H1 (cell line): ENCODE measurements around the gene TMEM253. TPM values are rescaled to one million over a fixed set of nuclear protein-coding genes. Genes with fewer than 3 reads are reported as not detected.

Source experiments
- CTCF ChIA-PET: fragments of 300-600 bp; sonication (Branson Sonifier 250); formaldehyde crosslinking; loops from one replicate; lab custom pipeline; 2021; ENCODE audit not compliant: partially characterized antibody; lab: Charles Lee
- POLR2A ChIA-PET: fragments of 300-600 bp; sonication (Branson Sonifier 250); formaldehyde crosslinking; loops from one replicate; lab custom pipeline; 2021; ENCODE audit warnings: inconsistent platforms; ENCODE audit not compliant: partially characterized antibody; lab: Charles Lee
- DNase-seq, 2 experiments: peaks; one replicate each; pipeline versions ENCODE4 v3.0.0 to v3.0.0-alpha.2; 2010 to 2022; ENCODE audit warnings: low spot score in 2 of 2, low read depth in 1 of 2, mixed read lengths in 1 of 2
- FAIRE-seq: peaks from 2 replicates; lab custom pipeline; 2011; peaks lifted over from hg19 to GRCh38; lab: Jason Lieb, UNC
- H2AFZ ChIP-seq: 2 replicates; pipeline ENCODE4 v1.8.1; 2012; ENCODE audit warnings: low read length, inconsistent platforms
- H2AK5ac ChIP-seq: 2 replicates; pipeline ENCODE4 v1.6.1; 2013; ENCODE audit warnings: low read depth, low read length
- H2BK120ac ChIP-seq: replicated peaks from 2 replicates; pipeline ENCODE3; 2013; ENCODE audit warnings: low read depth, low read length, inconsistent platforms
- H2BK12ac ChIP-seq: 2 replicates; pipeline ENCODE4 v1.6.1; 2013; ENCODE audit warnings: low read depth, low read length
- H2BK15ac ChIP-seq: 2 replicates; pipeline ENCODE4 v1.6.1; 2013; ENCODE audit warnings: low read length
- H2BK20ac ChIP-seq: 2 replicates; pipeline ENCODE4 v1.6.1; 2013; ENCODE audit warnings: low read length
- H2BK5ac ChIP-seq: 2 replicates; pipeline ENCODE4 v1.6.1; 2013; ENCODE audit warnings: low read depth, low read length
- H3K14ac ChIP-seq: 2 replicates; pipeline ENCODE4 v1.6.1; 2013; ENCODE audit warnings: inconsistent platforms; ENCODE audit not compliant: insufficient read length
- H3K18ac ChIP-seq: 2 replicates; pipeline ENCODE4 v1.6.1; 2013; ENCODE audit warnings: low read length; ENCODE audit errors: extremely low read depth
- H3K23ac ChIP-seq: 2 replicates; pipeline ENCODE4 v1.6.1; 2013; ENCODE audit warnings: inconsistent platforms; ENCODE audit not compliant: insufficient read length
- H3K23me2 ChIP-seq: 2 replicates; pipeline ENCODE4 v1.6.1; 2013; ENCODE audit warnings: low read depth, low read length
- H3K27ac ChIP-seq: 2 replicates; pipeline ENCODE4 v1.6.1; 2011; ENCODE audit warnings: low read depth, low read length, inconsistent platforms
- H3K27me3 ChIP-seq, 4 experiments: replicated peaks in 1 of 4; 1 replicate in 1 of 4; 2 replicates in 3 of 4; pipeline versions ENCODE4 v1.6.1 to v1.8.1; 2011 to 2013; ENCODE audit warnings: low read length in 3 of 4, mild to moderate bottlenecking in 3 of 4, inconsistent platforms in 2 of 4, mixed read lengths in 2 of 4, moderate library complexity in 1 of 4; ENCODE audit not compliant: control insufficient read depth in 3 of 4, insufficient read depth in 3 of 4; ENCODE audit errors: extremely low read depth in 1 of 4
- H3K36me3 ChIP-seq, 4 experiments: 2 replicates each; pipeline versions ENCODE4 v1.6.1 to v1.8.1; 2011 to 2013; ENCODE audit warnings: mild to moderate bottlenecking in 4 of 4, low read length in 3 of 4, moderate library complexity in 2 of 4, control low read depth in 1 of 4, inconsistent platforms in 1 of 4; ENCODE audit not compliant: insufficient read depth in 4 of 4, control insufficient read depth in 2 of 4
- H3K4ac ChIP-seq: replicated peaks from 2 replicates; pipeline ENCODE3; 2013; ENCODE audit warnings: low read length, low read depth, mixed read lengths, inconsistent platforms; ENCODE audit not compliant: insufficient read length
- H3K4me1 ChIP-seq, 4 experiments: replicated peaks in 1 of 4; 1 replicate in 1 of 4; 2 replicates in 3 of 4; pipeline versions ENCODE4 v1.6.1 to v1.8.1; 2011 to 2013; ENCODE audit warnings: low read length in 3 of 4, inconsistent platforms in 2 of 4, mixed read lengths in 1 of 4; ENCODE audit not compliant: insufficient read depth in 4 of 4, control insufficient read depth in 3 of 4
- H3K4me2 ChIP-seq, 2 experiments: 2 replicates each; pipeline versions ENCODE4 v1.6.1 to v1.8.1; 2011 to 2013; ENCODE audit warnings: low read depth in 2 of 2, low read length in 2 of 2, control low read depth in 1 of 2, inconsistent platforms in 1 of 2, mild to moderate bottlenecking in 1 of 2; ENCODE audit not compliant: insufficient read depth in 1 of 2
- H3K4me3 ChIP-seq, 4 experiments: fragments of 200-600, 300-600 bp in 1 of 4; sonication (generic), shearing (Covaris generic), sonication (Bioruptor Twin) in 1 of 4; 2 replicates each; pipeline versions ENCODE4 v1.5.1 to v1.8.1; 2011 to 2016; ENCODE audit warnings: low read length in 4 of 4, low read depth in 3 of 4, control low read depth in 2 of 4, inconsistent platforms in 2 of 4, mild to moderate bottlenecking in 2 of 4, mixed read lengths in 1 of 4, moderate library complexity in 1 of 4; ENCODE audit not compliant: insufficient read depth in 2 of 4; ENCODE audit errors: extremely low read depth in 1 of 4
- H3K56ac ChIP-seq: replicated peaks from 2 replicates; pipeline ENCODE3; 2013; ENCODE audit warnings: low read depth, mild to moderate bottlenecking, mixed read lengths, low read length, inconsistent platforms; ENCODE audit not compliant: insufficient read length
- H3K79me1 ChIP-seq: 2 replicates; pipeline ENCODE4 v1.6.1; 2013; ENCODE audit warnings: low read depth, low read length, control low read depth
- H3K79me2 ChIP-seq, 2 experiments: 2 replicates each; pipeline versions ENCODE4 v1.6.1 to v1.8.1; 2012 to 2013; ENCODE audit warnings: low read length in 2 of 2, mild to moderate bottlenecking in 2 of 2, inconsistent platforms in 1 of 2; ENCODE audit not compliant: insufficient read depth in 2 of 2, control insufficient read depth in 1 of 2
- H3K9ac ChIP-seq, 4 experiments: replicated peaks in 1 of 4; 1 replicate in 1 of 4; 2 replicates in 3 of 4; pipeline versions ENCODE4 v1.6.1 to v1.8.1; 2011 to 2013; ENCODE audit warnings: low read depth in 3 of 4, low read length in 3 of 4, control low read depth in 2 of 4, mild to moderate bottlenecking in 2 of 4, moderate library complexity in 2 of 4, inconsistent platforms in 1 of 4; ENCODE audit errors: extremely low read depth in 1 of 4
- H3K9me3 ChIP-seq, 2 experiments: 2 replicates each; pipeline versions ENCODE4 v1.6.1 to v1.8.1; 2012 to 2013; ENCODE audit warnings: mild to moderate bottlenecking in 2 of 2, moderate library complexity in 2 of 2, control low read depth in 1 of 2, inconsistent platforms in 1 of 2, low read depth in 1 of 2, low read length in 1 of 2, mixed read lengths in 1 of 2; ENCODE audit not compliant: insufficient read depth in 2 of 2
- H4K20me1 ChIP-seq, 2 experiments: replicated peaks in 1 of 2; 2 replicates each; pipeline versions ENCODE3 to v1.8.1; 2011 to 2013; ENCODE audit warnings: inconsistent platforms in 2 of 2, low read length in 2 of 2, mild to moderate bottlenecking in 1 of 2; ENCODE audit not compliant: insufficient read depth in 2 of 2, control insufficient read depth in 1 of 2
- H4K5ac ChIP-seq: 2 replicates; pipeline ENCODE4 v1.6.1; 2013; ENCODE audit warnings: low read length, low read depth, mixed read lengths, inconsistent platforms; ENCODE audit not compliant: insufficient read length
- H4K8ac ChIP-seq: 2 replicates; pipeline ENCODE4 v1.8.0; 2013; ENCODE audit warnings: mild to moderate bottlenecking, moderate library complexity, low read length, inconsistent platforms; ENCODE audit not compliant: insufficient read depth; ENCODE audit errors: extremely low read depth
- H4K91ac ChIP-seq: replicated peaks from 2 replicates; pipeline ENCODE3; 2013; ENCODE audit warnings: low read length, mixed read lengths, inconsistent platforms; ENCODE audit not compliant: insufficient read length
- ASH2L ChIP-seq: fragments of 200-600, 300-600 bp; sonication (generic); IDR thresholded peaks from one replicate; pipeline ENCODE4 v1.7.1; 2017; ENCODE audit warnings: low read length
- CHD2 ChIP-seq: IDR thresholded peaks from 2 replicates; pipeline ENCODE4 v1.6.1; 2012; ENCODE audit warnings: low read length, improper control_type of control experiment
- EGR1 ChIP-seq: IDR thresholded peaks from 2 replicates; pipeline ENCODE4 v1.6.1; 2011; ENCODE audit warnings: low read depth, low read length, borderline replicate concordance
- GABPA ChIP-seq: IDR thresholded peaks from 2 replicates; pipeline ENCODE4 v1.6.1; 2011; ENCODE audit warnings: mild to moderate bottlenecking, low read length, moderate library complexity, borderline replicate concordance; ENCODE audit not compliant: insufficient read depth
- GTF2F1 ChIP-seq: IDR thresholded peaks from 2 replicates; pipeline ENCODE4 v1.6.1; 2012; ENCODE audit warnings: low read depth, low read length, improper control_type of control experiment, borderline replicate concordance
- JUND ChIP-seq: IDR thresholded peaks from 2 replicates; pipeline ENCODE4 v1.6.1; 2011; ENCODE audit warnings: mild to moderate bottlenecking, improper control_type of control experiment, low read length
- KDM5A ChIP-seq: fragments of 200-600 bp; IDR thresholded peaks from 2 replicates; pipeline ENCODE4 v1.7.1; 2012; ENCODE audit warnings: mild to moderate bottlenecking, low read length, inconsistent platforms, mixed read lengths
- NRF1 ChIP-seq: IDR thresholded peaks from 2 replicates; pipeline ENCODE4 v1.6.1; 2011; ENCODE audit warnings: mild to moderate bottlenecking, low read depth, low read length, improper control_type of control experiment
- SAP30 ChIP-seq: fragments of 300-600 bp; sonication (generic); IDR thresholded peaks from 2 replicates; pipeline ENCODE4 v1.7.1; 2012; ENCODE audit warnings: low read length, moderate library complexity, mild to moderate bottlenecking, inconsistent platforms; ENCODE audit not compliant: insufficient read depth, insufficient replicate concordance
- SIN3A ChIP-seq, 2 experiments: IDR thresholded peaks in 1 of 2; conservative IDR thresholded peaks in 1 of 2; 2 replicates each; pipeline ENCODE4 v1.6.1; 2011 to 2012; ENCODE audit warnings: low read length in 2 of 2, improper control_type of control experiment in 1 of 2, low read depth in 1 of 2, mild to moderate bottlenecking in 1 of 2
- SRF ChIP-seq: IDR thresholded peaks from 2 replicates; pipeline ENCODE4 v1.6.1; 2011; ENCODE audit warnings: mild to moderate bottlenecking, low read depth, low read length, moderate library complexity
- TBP ChIP-seq: IDR thresholded peaks from 2 replicates; pipeline ENCODE4 v1.6.1; 2011; ENCODE audit warnings: low read depth, low read length, improper control_type of control experiment
- YY1 ChIP-seq: IDR thresholded peaks from 2 replicates; pipeline ENCODE4 v1.6.1; 2011; ENCODE audit warnings: low read depth, mild to moderate bottlenecking, low read length
- WGBS, 2 experiments: shearing (Covaris generic) in 1 of 2; methylation state at CpG; one replicate each; pipeline versions ENCODE4 v1.1.6 to v1.1.7; 2013 to 2015; ENCODE audit warnings: low lambda C conversion rate in 2 of 2, mixed read lengths in 2 of 2, inconsistent platforms in 1 of 2, low coverage in 1 of 2, missing lambda C conversion rate in 1 of 2; ENCODE audit not compliant: insufficient replicate concordance in 2 of 2, insufficient coverage in 1 of 2, insufficient read length in 1 of 2; ENCODE audit errors: extremely low coverage in 1 of 2, missing lambda C conversion rate in 1 of 2; 5-methylcytosine and 5-hydroxymethylcytosine counted together
- polyA plus RNA-seq, 7 experiments: library from polyadenylated mRNA; depleted of rRNA in 3 of 7; stranded (reverse) in 5 of 7; unstranded in 2 of 7; fragments of >200 nt in 5 of 7; fragments of 200-250 nt in 2 of 7; gene quantifications; 1 replicate in 5 of 7; 2 replicates in 1 of 7; 4 replicates in 1 of 7; pipeline versions ENCODE4 v1.2.1 to v1.2.3, GENCODE V29; 2011 to 2013; ENCODE audit warnings: missing spikeins in 2 of 7, mixed read lengths in 2 of 7
- total RNA-seq: library from RNA; stranded (reverse); fragmentation: NEBNext Ultra II Directional; extraction: Animal tissue kit (Norgen Biotek cat#: 25700); gene quantifications from 2 replicates; pipeline ENCODE4 v1.2.1, GENCODE V29; 2021
- TF ChIP-seq, protein P1 (sequence below): IDR thresholded peaks from 2 replicates; pipeline ENCODE4 v1.6.1; 2012; ENCODE audit warnings: inconsistent platforms

The TMEM253 gene
- total and polyA plus RNA-seq, 2 of the 8 experiments (the other 6 are each of a cell fraction or from before 2014, with no cell fraction given), result 1.9 to 2.2 TPM

DNA sequence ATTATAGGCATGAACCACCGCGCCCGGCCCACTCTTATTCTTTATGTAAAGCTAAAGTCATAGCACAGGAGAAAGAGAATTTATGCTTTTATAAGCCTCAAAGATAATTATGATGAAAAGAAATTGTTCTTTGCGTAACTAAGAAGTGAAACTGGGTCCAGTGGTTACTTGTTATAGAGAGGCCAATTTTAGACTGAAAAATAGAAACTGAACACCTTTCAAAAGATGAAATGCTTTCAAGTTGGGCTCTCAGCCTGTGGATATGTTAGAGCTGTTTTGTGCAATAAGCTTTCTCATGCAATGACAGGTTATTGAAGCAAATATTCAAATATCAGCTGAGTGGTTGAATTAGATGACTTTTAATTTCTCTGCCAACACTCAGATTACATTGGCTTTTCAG, 7.9 kb downstream of the TMEM253 start:
- no peak overlapping the region for H3K18ac ChIP-seq
- no peaks in the 10 kb centered on the region for H3K79me2 ChIP-seq
- H3K4me3 ChIP-seq, result no peak overlapping the region
- CTCF ChIA-PET, result interaction anchor here (0.6 to 11.0 kb wide), 13 partner anchors 8 to 1726 kb away, joined by 3 to 239 read pairs (median 6); partner anchors contain the start of genes ARHGEF40 and TMEM253
- 92% methylated on average over 4 of the region's 4 CpGs; no CpG with 5 or more reads in 1 of the 2 experiments for WGBS, 2 experiments
- H3K4me2 ChIP-seq, result no peak overlapping the region
- no peak overlapping the region for H2BK5ac ChIP-seq
- no peak overlapping the region for H3K27ac ChIP-seq
- POLR2A ChIA-PET, result interaction anchor here (3.8 kb wide), 1 partner anchor 16 kb away, joined by 17 read pairs; no protein-coding TSS in a partner anchor
- no peaks in the 10 kb centered on the region for H3K27me3 ChIP-seq
- H3K56ac ChIP-seq, result no peak overlapping the region
- H2BK12ac ChIP-seq, result no peak overlapping the region
- no peak overlapping the region for H3K9ac ChIP-seq
- H3K4me1 ChIP-seq, result peaks cover 0 to 15% (median 9%) of the 10 kb centered on the region in 4 experiments; a peak in 5 of 7 replicates
- no peak overlapping the region for H4K91ac ChIP-seq
- H2BK120ac ChIP-seq, result no peak overlapping the region
- no peak overlapping the region for H2AFZ ChIP-seq
- no peaks in the 10 kb centered on the region for H3K79me1 ChIP-seq
- no peak overlapping the region for H3K4ac ChIP-seq
- no peak overlapping the region for H2AK5ac ChIP-seq
- H4K8ac ChIP-seq, result no peak overlapping the region
- H2BK20ac ChIP-seq, result no peak overlapping the region
- H3K23ac ChIP-seq, result no peak overlapping the region
- no peak for DNase-seq
- no peaks in the 10 kb centered on the region for H3K9me3 ChIP-seq
- H4K20me1 ChIP-seq, result no peaks in the 10 kb centered on the region
- H3K14ac ChIP-seq, result no peak overlapping the region
- no peak overlapping the region for H4K5ac ChIP-seq
- no peaks in the 10 kb centered on the region; the same call in 1 of the 2 replicates for H3K23me2 ChIP-seq
- no peaks in the 10 kb centered on the region for H3K36me3 ChIP-seq
- FAIRE-seq, result no peak
- H2BK15ac ChIP-seq, result no peak overlapping the region
- TF ChIP-seq ASH2L (no peak), SRF (no peak), GTF2F1 (no peak), GABPA (no peak), TBP (no peak), CHD2 (no peak), JUND (no peak), EGR1 (no peak), NRF1 (no peak), KDM5A (no peak), SAP30 (no peak), SIN3A (conservative IDR thresholded peaks at IDR 0.05 in 1 of 2, IDR thresholded peaks at IDR 0.05 in 1 of 2; ENCODE audit: low read depth in 1 of 2, low read length in 2 of 2) (no peak), YY1 (no peak)
- TF ChIP-seq, protein P1, sequence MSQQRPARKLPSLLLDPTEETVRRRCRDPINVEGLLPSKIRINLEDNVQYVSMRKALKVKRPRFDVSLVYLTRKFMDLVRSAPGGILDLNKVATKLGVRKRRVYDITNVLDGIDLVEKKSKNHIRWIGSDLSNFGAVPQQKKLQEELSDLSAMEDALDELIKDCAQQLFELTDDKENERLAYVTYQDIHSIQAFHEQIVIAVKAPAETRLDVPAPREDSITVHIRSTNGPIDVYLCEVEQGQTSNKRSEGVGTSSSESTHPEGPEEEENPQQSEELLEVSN, result no peak
